Activated naive CD4-positive, alpha-beta T cell treated with Interleukin-2 at 50 U/mL for 16 hours (primary cell): ENCODE measurements around the gene USP5.
A peak's percentile ranks its signal among the peaks of the same experiment; 100 is the strongest.
"Not testable (repeated sequence)": the region's sequence is repeated elsewhere in the genome, so short reads cannot be mapped to it uniquely, and the experiment has no call there.

Source experiments
- DNase-seq: peaks from one replicate; pipeline ENCODE4 v3.0.0-alpha.2; 2020

The USP5 gene

GRCh38 chr12:6842075-6842474 lies 9.9 kb upstream of the USP5 start:
- no peak for DNase-seq

GRCh38 chr12:6843118-6843902 lies 8.6 kb upstream of the USP5 start:
- no peak for DNase-seq

- no peak for DNase-seq
Measured at GRCh38 chr12:6845395-6845794, 6.6 kb upstream of the USP5 start.

- no peak for DNase-seq
Measured at GRCh38 chr12:6846316-6846869, 5.6 kb upstream of the USP5 start.

- no peak for DNase-seq
Measured at GRCh38 chr12:6847676-6848075, 4.3 kb upstream of the USP5 start.

GRCh38 chr12:6849427-6849826 lies 2.5 kb upstream of the USP5 start:
- DNase-seq = no peak

GRCh38 chr12:6849976-6850560 lies 1.9 kb upstream of the USP5 start:
- DNase-seq = no peak

GRCh38 chr12:6850796-6851152 lies 1.2 kb upstream of the USP5 start:
- DNase-seq = no peak

GRCh38 chr12:6851153-6851920 lies 613 bp upstream of the USP5 start, which contains the start of gene CDCA3:
TSS of gene CDCA3 (minus strand) at chr12:6851286. CDS start at chr12:6850952, 334 bp downstream.
- peak; percentile 91 for DNase-seq

- peak; percentile 80 for DNase-seq
Measured at GRCh38 chr12:6852651-6853354, 853 bp downstream of the USP5 start.

- no peak for DNase-seq
Measured at GRCh38 chr12:6853626-6854025, 1.7 kb downstream of the USP5 start.

GRCh38 chr12:6854036-6854435 lies 2.1 kb downstream of the USP5 start:
- no peak for DNase-seq

- DNase-seq = no peak
Measured at GRCh38 chr12:6855322-6855721, 3.4 kb downstream of the USP5 start.

- DNase-seq = no peak
Measured at GRCh38 chr12:6858799-6859198, 6.8 kb downstream of the USP5 start.

GRCh38 chr12:6860116-6860515 lies 8.2 kb downstream of the USP5 start:
- DNase-seq = no peak

- DNase-seq = no peak
Measured at GRCh38 chr12:6860942-6861341, 9.0 kb downstream of the USP5 start.

- no peak for DNase-seq
Measured at GRCh38 chr12:6861391-6861790, 9.4 kb downstream of the USP5 start.

GRCh38 chr12:6863033-6863432 lies 11.1 kb downstream of the USP5 start:
- DNase-seq = no peak

GRCh38 chr12:6863586-6864321 lies 11.8 kb downstream of the USP5 start:
- no peak for DNase-seq

- not testable (repeated sequence) for DNase-seq
Measured at GRCh38 chr12:6865307-6865706, 13.4 kb downstream of the USP5 start.

- no peak for DNase-seq
Measured at GRCh38 chr12:6866163-6866919, 14.4 kb downstream of the USP5 start.
